DOHH2 (cell line): ENCODE measurements around the gene CALHM3.

ENCODE experiments used
- CTCF ChIP-seq: fragments of 200-600 bp; sonication (generic); IDR thresholded peaks from one replicate; pipeline ENCODE4 v1.5.1; 2014; ENCODE audit warnings: antibody characterized with exemption, mild to moderate bottlenecking, low read depth, low read length; ENCODE audit not compliant: poor library complexity, severe bottlenecking
- EZH2phosphoT487 ChIP-seq: fragments of 200-600 bp; sonication (generic); IDR thresholded peaks from 2 replicates; pipeline ENCODE4 v1.6.1; 2017; ENCODE audit warnings: borderline replicate concordance, mild to moderate bottlenecking, antibody characterized with exemption, low read length, moderate library complexity, mixed read lengths

GRCh38 chr10:103448746-103449145 lies 30.3 kb downstream of the CALHM3 start:
- TF ChIP-seq CTCF, result no peak
- no peak for TF ChIP-seq EZH2phosphoT487
